GM21447 (cell line): ENCODE results near the gene KRTAP3-3.

Experiments used
- ATAC-seq: cut with Tn5 transposase; IDR thresholded peaks from one replicate; pipeline ENCODE4 v1.9.1; 2021; ENCODE audit not compliant: unreplicated experiment

KRTAP3-3 gene

GRCh38 chr17:40961591-40961990 is 32.4 kb downstream of the KRTAP3-3 start:
- no peak for ATAC-seq

DNA sequence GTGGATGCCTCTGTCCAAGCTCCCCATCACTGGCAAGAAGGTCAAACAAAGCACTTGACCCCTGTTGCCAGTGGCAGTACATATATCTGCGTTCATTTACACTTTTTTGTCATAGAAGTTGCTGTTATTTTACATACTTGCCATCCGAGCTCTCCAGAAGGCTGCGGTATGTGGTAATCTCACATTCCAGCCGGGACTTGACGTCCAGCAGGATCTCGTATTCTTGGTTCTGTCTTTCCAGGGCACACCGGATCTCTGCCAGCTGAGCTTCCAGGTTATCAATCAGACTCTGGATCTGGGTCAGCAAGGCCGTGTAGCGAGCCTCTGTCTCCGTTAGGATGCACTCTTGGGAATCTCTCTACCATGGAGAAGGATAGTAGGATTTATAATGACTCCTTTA is 33.8 kb downstream of the KRTAP3-3 start:
- no peak for ATAC-seq

GRCh38 chr17:40958086-40958953 is 35.6 kb downstream of the KRTAP3-3 start:
- no peak for ATAC-seq

GRCh38 chr17:40956401-40957254 is 37.3 kb downstream of the KRTAP3-3 start:
- ATAC-seq, result no peak

DNA sequence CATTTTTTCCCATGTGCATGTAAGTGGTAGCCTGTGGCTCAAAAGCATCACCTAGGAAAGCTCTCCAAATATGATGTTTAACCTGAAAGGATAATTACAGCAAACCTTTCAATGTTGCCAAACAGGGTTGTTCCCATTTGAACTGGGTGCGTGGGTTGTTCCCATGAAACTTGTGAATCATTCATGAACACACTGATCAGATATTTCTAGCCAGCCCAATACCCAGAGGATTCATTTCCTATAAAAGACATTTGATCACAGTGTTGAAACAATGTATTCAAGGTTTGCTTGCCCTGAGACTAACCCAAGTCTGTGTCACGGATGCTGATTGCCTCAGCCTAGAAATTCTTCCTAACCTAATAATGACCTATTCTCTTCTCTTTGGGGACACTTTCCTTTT is 40.1 kb downstream of the KRTAP3-3 start:
- no peak for ATAC-seq

DNA sequence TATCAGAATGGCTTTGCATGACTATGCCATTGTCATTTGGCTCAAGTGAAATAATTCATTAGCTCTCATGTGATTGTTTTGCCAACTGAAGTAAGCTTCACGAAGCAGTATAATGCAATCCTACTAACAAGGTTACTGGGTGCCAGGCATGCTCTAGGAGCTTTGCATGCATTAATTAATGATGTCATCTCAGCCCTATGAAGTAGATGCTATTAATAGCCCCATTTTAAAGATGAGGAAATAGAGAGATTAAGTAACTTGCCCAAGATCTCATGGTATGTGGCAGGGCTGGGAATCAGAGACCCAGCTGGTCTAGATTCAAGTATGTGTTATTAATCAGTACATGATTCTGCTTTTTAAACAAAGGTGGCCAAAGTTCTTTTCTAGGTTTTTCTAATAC is 41.3 kb downstream of the KRTAP3-3 start:
- ATAC-seq, result no peak

DNA sequence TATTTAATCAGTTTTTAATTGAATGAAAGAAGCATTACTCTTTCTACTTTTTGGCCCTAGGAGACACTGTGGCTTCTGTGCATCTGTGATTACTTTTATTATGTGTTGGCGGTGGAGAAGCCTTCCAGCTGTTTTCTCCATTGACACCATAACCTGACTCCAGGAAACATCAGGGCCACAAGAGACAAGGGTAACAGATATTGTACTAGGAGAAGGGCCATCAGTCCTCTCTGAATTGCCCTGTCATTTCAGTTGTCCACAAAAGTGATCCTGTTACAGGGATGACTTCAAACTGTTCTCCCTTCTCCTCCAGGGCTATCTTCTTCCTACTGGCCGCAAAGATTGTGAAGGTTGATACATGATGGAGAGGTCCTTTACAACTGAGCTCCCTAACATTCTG is 41.8 kb downstream of the KRTAP3-3 start:
- no peak for ATAC-seq

GRCh38 chr17:40951011-40951622 is 42.8 kb downstream of the KRTAP3-3 start:
- no peak for ATAC-seq

- no peak for ATAC-seq
These were observed 43.8 kb downstream of the KRTAP3-3 start for GRCh38 chr17:40950176-40950575.

DNA sequence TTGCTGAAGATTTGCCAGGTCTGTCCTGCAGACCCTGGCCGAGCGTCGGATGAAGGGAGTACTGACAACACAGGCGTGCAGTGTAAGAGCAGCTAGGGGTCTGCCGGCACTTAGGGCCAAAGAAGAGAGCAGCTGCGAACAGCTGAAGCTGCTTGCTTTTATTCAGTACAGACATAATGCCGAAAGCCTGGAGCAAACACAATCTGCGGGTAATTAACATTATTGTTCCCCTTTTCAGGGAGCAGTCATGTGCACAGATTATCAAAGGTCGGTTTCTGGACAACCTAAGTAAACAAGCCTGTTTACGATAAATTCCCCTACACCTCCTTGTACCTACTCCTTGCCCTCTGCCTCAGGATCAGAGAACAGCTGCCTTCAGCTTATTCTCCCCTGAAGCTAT is 44.5 kb downstream of the KRTAP3-3 start:
- no peak for ATAC-seq

DNA sequence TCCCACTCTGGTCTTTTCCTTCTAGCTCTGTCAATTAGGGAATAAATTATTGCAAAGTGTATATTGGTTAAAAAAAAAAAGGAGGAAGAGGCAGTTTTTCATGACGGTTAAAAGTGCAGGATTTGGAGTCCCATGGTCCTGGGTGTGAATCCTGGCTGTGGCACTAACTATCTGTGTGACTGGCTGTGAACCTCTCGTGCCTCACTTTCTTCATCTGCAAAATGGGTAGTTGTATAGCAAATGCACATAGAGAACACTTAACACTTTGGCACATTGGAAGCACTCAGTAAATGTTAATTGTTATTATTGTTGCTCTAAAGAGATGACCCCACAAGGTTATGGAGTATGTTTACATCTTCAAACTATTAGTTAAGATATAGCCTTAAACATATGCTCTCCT is 46.0 kb downstream of the KRTAP3-3 start:
- ATAC-seq, result no peak

DNA sequence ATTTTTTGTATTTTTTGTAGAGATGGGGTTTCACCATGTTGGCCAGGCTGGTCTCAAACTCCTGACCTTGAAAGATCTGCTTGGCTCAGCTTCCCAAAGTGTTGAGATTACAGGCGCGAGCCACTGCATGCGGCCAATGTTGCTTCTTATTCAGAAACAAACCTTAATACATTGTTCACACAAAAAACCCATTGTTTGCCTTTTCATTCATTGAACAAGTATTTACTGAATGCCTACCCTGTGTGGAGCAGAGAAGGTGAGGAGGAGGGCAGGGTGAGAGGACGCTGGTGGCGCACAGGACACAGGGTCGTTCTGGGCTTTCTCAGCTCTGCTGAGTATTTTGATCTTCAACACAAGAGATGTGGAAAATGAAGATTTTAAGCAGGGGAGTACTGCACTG is 48.5 kb downstream of the KRTAP3-3 start:
- no peak for ATAC-seq

GRCh38 chr17:40944531-40944930 is 49.4 kb downstream of the KRTAP3-3 start:
- ATAC-seq, result no peak
